ENCODE results near the gene PIF1.

The PIF1 gene

GRCh38 chr15:64825431-64826294, at the start of gene PIF1:
PIF1 (minus strand) TSS chr15:64825647; CDS start chr15:64824335, 1,312 bp downstream.
- DNase-seq (ENCODE audit: low read depth in 2 of 2), result peak; percentile 74 to 87

DNA sequence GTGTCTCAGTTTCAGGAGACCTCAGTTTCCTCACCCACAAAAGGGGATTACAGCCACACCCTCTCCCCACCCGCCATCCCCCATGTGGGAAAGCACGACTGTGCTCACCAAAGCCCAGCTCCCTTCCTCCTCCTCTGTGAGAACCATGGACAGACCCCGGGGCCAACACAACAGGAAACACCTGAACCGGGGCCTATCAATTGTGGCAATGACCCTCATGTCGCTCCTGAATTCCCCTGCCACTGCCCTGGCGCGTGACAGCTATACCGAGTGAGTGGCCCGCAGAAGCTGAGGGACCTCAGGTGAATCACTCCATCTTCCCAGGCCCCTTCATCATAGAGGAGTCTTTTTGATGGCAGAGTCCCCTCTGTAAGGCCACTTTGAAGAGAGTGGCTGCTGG, 44.9 kb upstream of the PIF1 start:
- no peak for DNase-seq (ENCODE audit: low read depth in 2 of 2)

GRCh38 chr15:64869501-64869900, 44.1 kb upstream of the PIF1 start:
- no peak for DNase-seq (ENCODE audit: low read depth in 2 of 2)

DNA sequence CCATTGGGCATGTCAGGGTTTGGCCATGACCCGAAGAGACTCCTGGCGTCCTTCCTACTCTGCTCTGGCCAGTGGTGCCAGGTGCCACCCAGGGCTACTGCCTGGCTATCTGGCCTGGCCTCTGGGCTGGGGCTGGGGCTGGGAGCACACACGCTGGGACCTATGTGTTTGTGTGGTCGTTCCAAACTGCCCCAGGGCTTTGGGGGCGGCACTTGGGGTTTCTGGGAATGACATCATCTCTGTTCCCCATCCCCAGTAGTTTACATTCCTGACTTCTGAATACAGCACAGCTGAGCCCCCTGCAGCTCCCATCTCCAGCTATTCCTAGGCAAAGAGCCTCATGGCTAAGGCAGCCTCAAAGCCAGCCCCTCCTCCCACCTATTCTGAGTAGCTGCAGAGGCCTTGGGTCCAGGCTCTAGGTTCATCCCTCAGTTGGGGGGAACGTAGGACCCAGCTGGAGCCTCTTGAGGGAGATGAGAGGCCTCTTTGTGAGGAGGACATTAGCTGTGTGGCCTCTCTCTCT, 40.6 kb upstream of the PIF1 start:
- DNase-seq (ENCODE audit: low read depth in 2 of 2), result no peak

GRCh38 chr15:64865126-64865997, 39.9 kb upstream of the PIF1 start:
- no peak for DNase-seq (ENCODE audit: low read depth in 2 of 2)

DNA sequence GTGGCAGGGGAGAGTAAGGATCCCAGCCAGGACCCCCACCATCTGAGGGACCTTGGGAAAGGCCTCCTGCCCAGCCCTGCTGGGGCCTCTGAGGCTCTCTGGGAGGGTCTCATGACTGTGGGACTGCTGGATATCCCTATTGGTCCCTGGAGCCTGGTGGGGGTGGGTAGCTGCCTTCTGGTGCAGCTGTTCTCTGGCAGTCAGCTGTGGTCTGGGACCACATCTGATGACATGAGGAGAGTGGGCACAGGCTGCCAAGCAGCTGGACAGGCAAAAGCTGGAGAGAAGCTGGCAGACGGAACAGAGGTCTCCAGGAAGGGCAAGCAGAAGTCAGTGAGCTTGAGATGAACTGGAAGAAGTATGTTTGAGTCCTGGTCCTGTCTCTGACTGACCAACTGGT, 38.6 kb upstream of the PIF1 start:
- DNase-seq (ENCODE audit: low read depth in 2 of 2), result no peak

- no peak for DNase-seq (ENCODE audit: low read depth in 2 of 2)
Observed at GRCh38 chr15:64862408-64862807, 37.0 kb upstream of the PIF1 start.

GRCh38 chr15:64861960-64862359, 36.5 kb upstream of the PIF1 start:
- DNase-seq (ENCODE audit: low read depth in 2 of 2), result no peak

- DNase-seq (ENCODE audit: low read depth in 2 of 2), result no peak
Observed at GRCh38 chr15:64861331-64861730, 35.9 kb upstream of the PIF1 start.

- DNase-seq (ENCODE audit: low read depth in 2 of 2), result no peak
Observed at GRCh38 chr15:64859226-64859625, 33.8 kb upstream of the PIF1 start.

GRCh38 chr15:64858021-64858575, 32.7 kb upstream of the PIF1 start:
- no peak for DNase-seq (ENCODE audit: low read depth in 2 of 2)

DNA sequence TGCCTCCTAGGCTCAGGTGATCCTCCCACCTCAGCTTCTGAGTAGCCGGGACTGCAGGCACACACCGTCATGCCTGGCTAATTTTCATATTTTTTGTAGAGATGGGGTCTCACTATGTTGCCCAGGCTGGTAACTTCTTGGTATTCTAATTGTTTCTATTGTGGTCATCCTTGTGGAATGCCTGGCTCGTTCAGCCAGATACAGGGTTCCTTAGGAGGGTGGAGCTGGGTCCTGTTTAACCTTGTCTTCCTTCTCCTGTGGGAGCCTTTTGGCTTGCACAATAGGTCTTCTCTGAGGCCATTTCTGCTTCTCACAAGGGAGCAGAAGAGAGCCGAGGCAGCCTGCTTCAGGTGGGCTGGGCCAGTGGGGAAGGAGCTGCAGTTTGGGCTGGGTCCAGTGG, 32.0 kb upstream of the PIF1 start:
- no peak for DNase-seq (ENCODE audit: low read depth in 2 of 2)

DNA sequence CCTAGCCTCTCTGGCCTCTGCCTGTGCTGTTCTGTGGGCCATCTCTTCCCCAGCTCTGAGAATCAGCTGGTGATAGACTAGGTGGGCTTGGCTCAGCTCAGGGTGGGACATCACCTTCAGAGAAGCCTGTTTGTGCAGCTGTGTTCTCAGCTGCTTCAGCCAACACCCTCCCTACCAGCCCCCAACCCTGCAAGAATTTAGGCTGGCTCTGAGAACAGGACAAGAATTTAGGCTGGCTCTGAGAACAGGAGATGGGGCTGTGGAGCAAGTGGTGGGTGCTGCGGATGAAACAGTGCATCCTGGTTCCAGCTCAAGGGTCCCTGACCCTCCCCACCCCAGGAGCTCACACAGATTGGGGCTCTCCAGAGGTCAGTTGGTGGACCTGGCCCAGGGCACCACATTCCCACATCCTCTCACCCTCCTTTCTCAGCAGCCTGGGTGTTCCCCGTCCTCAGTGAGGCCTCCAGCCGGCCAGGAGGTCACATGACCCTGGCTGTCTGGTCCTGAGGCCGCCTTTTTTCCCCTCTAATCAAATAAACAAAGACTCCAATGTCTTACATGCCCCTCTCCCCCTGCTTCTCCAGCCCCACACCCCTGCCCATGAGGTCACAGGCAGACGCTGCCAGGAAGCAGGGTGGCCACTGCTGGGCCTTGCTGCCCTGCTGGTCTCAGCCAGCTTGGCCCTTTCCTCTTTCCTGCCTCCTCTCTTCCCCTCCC, 31.1 kb upstream of the PIF1 start:
- no peak for DNase-seq (ENCODE audit: low read depth in 2 of 2)

GRCh38 chr15:64855205-64855975, 29.9 kb upstream of the PIF1 start:
- no peak for DNase-seq (ENCODE audit: low read depth in 2 of 2)

- no peak for DNase-seq (ENCODE audit: low read depth in 2 of 2)
Observed at GRCh38 chr15:64854526-64854925, 29.1 kb upstream of the PIF1 start.

DNA sequence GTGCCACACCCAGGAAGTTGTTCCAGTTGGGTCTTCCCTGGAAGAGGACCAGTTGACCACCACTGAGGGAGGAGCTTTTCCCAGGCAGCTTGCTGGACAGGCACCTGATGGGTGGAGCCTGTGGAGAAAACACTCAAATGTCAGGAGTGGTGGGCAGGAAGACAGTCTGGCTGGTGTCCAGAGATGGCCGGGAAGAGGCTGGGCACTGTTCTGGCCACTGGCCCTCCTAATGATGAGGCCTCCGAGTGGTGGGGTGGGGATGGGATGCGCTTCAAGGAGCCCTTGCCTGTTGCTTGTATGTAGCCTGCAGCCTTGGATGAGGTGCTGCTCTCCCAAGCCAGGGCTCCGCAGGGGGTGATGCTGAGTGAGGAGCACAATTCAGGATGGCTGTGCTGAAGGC, 28.6 kb upstream of the PIF1 start:
- DNase-seq (ENCODE audit: low read depth in 2 of 2), result no peak

- DNase-seq (ENCODE audit: low read depth in 2 of 2), result no peak
Observed at GRCh38 chr15:64851503-64851840, 26.0 kb upstream of the PIF1 start.

DNA sequence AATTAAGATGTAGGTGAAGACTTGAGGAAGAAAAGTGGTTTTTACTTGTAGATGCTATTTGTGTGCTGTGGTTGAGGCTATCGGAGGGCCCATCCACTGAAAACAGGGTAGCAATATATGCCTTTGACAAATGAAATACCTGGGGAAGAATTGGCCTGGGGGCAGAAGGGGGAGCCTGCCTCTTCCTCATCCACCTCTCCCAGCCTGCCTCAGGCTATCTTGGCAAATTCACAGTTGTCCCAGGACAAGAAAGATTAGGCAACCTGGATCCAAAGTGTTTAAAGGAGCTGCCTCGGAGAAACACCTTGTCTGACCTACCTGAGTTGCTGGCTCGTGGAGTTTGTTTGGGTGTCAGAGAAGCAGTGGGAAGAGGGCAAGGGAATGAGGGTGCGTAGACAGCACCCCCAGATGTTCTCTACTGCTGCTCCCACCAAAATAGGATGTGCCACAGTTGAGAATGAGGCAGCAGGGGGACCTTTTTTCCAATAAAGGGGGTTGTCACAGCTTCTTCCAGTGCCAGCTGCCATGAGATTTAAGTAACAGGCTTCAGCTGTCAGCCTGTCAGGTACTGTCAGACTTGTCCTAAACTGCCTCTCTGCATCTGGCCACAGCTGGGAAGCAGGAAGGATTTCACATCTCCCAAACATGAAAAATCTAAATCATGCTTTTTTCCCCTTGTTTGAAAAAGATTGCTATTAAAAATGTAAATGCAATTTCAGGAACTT, 25.5 kb upstream of the PIF1 start:
- no peak for DNase-seq (ENCODE audit: low read depth in 2 of 2)

DNA sequence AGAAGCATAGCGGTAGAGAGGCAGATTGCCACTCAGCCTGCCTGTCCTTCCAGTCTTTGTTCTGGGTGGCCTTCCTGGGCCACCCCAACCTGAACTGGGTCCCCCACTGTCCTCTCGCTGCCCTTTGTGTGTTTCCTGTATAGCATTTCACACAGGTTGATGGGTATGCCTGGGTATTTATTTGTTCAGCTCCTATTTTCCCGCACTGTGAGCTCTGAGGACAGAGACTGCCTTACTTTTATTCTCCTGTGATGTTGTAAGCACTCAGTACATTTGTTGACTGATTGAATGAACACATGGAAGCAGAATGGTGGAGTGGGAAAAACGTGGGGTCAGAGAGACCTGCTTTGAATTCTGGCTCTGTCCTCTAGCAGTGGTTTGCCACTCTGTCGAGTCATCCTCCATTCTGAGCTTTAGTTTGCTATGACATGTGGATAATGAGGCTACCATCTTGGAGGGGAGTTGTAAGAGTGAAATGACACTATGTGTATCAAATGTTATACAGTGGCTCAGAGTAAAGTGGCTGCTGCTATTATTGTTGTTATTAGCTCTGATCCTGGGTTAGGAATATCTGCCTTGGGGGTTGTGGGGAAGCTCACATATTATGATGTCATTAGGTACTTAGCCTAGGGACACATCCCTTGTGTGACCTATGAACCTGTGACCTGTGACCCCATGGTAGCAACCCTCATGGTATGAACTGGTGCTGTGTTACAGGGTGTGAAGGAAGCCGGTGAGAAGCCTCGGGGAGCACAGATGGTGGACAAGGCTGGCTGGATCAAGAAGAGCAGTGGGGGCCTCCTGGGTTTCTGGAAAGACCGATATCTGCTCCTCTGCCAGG, 22.6 kb upstream of the PIF1 start:
- no peak for DNase-seq (ENCODE audit: low read depth in 2 of 2)
